Adipose tissue (tissue), 3 donors: Measurements from ENCODE around the gene EIPR1. TPM values are rescaled to one million over a fixed set of nuclear protein-coding genes. Genes with fewer than 3 reads are reported as not detected.

Experiments
- H3K27ac ChIP-seq: one replicate; pipeline ENCODE4 v1.5.1; 2013; ENCODE audit warnings: low read depth, low read length
- WGBS, 3 donors: extraction: QIAGEN DNeasy Blood & Tissue Kit; methylation state at CpG; one replicate each; pipeline ENCODE4 v1.1.7; 2013; 5-methylcytosine and 5-hydroxymethylcytosine counted together
- polyA plus RNA-seq, 3 donors: library from polyadenylated mRNA; stranded (reverse); fragments of 200-250 nt; gene quantifications; one replicate each; pipeline ENCODE4 v1.2.3, GENCODE V29; 2013
- donor health status: healthy with polysubstance abuse.
- donor health status: Bipolar disorder and iron deficiency.
- donor health status: healthy.

Gene EIPR1
- polyA plus RNA-seq, 3 donors, result 10.1 to 13.2 (median 10.3) TPM

DNA sequence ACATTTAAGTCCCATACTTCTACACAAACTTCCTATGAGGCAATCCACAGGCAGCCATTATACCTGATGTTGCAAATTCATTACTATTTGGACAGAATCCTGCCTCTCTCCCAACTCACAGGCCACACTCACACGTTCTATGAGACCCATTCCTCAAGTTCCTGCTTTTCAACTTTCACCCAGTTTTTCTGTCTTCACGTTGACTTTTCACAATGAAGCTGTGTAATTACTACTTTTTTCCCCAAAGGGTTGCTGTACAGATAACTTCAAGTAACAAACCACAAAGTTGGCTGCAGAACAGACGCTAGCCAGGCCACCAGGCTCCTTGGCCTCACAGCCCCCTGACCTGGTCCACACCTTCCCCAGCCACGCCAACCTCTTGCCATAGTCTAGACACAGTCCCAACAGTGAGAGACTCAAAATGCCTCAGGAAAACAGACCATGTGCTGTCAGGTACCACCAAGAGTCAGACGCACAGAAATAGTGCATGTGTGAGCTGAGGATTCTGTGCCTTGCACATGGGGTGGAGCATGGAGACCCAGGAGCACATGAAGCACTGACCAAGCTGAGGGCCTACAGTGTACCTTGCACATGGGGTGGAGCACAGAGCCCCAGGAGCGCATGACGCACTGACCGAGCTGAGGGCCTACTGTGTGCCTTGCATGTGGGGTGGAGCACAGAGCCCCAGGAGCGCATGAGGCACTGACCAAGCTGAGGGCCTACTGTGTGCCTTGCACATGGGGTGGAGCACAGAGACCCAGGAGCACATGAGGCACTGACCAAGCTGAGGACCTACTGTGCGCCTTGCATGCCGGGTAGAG, 61.0 kb downstream of the EIPR1 start:
- 90 to 96% (median 91%) methylated on average over 11 of the region's 11 CpGs for WGBS, 3 donors
- H3K27ac ChIP-seq, result no peak overlapping the region

- 84 to 94% (median 94%) methylated on average over 8 to 9 of the region's 9 CpGs for WGBS, 3 donors
- no peak overlapping the region for H3K27ac ChIP-seq
Observed at GRCh38 chr2:3314626-3315025, 63.0 kb downstream of the EIPR1 start.

DNA sequence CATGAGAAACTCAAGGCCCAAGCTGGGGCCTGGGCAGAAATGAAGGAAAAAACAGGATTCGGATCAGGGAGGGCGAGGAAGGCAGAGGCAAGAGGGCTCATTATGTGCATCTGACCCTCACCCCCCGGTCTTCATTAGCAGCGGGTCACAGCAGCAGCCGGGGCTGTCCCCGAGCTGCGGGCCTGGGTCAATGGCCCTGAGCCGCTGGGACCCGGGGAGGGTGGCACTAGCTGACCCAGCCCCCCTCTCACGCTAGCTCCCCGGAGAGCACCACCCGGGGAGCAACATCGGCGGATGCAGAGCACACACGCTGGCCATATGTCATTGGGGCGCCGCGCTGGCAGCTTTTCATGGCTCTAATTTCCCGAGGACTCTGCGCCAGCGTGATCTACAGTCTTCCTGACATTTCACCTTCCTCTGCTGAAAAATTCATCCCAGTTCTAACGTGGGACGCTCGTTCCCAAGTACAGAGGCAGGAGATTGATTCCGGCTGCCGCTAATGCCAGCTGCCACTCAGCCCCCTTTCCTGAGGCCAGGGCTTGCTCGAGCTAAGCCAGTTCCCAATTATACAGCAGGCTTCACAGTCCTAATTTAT, 63.7 kb downstream of the EIPR1 start:
- H3K27ac ChIP-seq, result no peak overlapping the region
- 54 to 67% (median 60%) methylated on average over 27 of the region's 27 CpGs for WGBS, 3 donors

DNA sequence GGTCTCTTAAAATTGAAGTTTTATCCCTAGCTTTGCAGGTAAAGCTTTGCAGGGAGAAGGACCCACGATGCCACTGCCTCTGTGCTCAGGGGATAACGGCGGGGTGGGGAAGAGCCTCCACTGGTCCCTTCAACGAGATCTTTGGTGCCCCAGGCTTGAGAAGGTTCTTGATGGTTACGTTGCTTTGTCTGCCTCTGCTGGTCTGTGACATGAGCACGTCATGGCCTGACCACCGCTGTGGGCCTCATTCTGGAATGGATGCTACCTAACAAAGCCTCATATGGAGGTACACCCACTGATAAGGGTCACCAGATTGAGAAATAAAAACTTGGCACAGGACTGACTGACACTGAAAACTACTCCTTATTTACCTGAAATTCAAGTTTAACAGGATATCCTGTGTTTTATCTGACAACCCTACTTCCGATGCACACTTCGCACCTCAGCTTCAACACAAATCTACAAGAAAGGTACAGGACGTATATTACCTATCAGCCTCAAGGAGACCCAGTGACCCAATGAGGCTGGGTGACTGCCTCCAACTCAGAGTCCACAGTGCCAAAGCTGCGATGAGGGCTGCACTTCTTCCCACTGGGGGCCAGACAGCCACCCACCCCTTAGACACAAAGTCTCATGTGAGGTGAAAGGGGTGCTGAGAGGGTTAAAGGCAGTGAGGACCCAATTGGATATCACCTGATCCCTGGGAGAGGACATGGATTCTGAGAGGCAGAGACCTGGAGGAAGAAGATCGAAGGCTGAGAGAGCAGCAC, 64.9 kb downstream of the EIPR1 start:
- WGBS, 3 donors, result 93 to 95% (median 93%) methylated on average over 12 of the region's 12 CpGs
- H3K27ac ChIP-seq, result no peak overlapping the region

DNA sequence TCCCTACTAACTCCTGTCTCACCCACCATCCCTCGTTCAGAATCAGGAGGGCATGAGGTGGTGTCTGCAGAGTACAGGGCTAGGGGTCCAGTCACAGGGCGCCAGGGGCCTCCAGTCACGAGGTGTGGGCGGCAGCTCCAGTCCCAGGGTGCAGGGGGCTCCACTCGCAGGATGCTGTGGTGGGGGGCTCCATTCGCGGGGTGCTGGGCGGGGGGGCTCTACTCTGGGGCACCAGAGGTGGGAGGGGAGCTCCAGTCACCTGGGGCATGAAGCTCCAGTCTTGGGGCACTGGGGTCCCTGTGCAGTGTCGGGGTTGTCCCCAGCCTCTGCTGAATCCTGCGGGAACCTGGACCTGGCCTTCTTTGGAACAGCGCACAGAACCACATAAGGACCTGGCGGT, 66.0 kb downstream of the EIPR1 start:
- WGBS, 3 donors, result 93 to 96% (median 93%) methylated on average over 11 to 12 of the region's 12 CpGs

GRCh38 chr2:3309496-3310355, 67.9 kb downstream of the EIPR1 start:
- 62 to 92% (median 91%) methylated on average over 23 of the region's 23 CpGs for WGBS, 3 donors
- H3K27ac ChIP-seq, result no peak overlapping the region

More for the DNA sequence above, 66.0 kb downstream of the EIPR1 start:
- no peak overlapping the region for H3K27ac ChIP-seq

GRCh38 chr2:3307901-3308300, 69.7 kb downstream of the EIPR1 start:
- WGBS, 3 donors, result 88 to 94% (median 93%) methylated on average over 9 of the region's 9 CpGs
- no peak overlapping the region for H3K27ac ChIP-seq

DNA sequence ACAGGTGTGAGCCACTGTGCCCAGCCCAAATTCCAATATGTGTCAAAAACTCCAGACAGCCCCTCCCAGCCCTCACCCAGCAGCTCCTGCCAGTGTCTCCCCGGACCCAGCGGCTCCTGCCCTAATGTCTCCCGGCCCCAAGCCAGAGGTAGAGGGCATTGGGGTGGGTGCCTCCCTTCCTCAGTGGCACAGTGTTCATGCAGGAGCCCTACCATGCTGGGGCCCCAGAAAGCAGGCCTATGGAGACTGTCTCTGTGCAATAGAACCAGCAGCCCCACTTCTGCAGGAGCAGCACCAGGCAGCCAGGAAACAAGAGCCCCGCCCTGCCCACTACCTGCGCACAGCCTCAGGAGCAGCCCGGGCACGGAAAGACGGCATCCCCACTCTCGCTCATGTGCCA, 70.4 kb downstream of the EIPR1 start:
- WGBS, 3 donors, result 96 to 98% (median 98%) methylated on average over 9 of the region's 9 CpGs

DNA sequence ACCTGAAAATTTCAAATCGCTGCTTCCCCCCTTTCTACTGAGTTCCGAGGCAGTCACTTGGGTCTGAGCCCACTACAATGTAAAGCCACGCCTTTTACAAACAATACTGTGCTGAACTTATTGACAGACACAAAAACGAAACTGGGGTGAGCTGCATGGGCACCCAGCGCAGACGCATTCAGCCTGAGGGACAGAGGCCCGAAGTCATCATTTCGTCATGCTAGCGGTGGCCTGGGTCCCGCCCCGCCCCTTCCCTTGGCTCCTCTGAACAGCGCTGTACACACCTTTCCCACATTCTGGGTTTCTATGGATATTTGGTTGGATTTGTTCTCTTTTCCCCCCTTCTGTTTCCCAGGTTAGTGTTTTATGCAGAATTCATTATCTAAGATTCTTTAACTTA, 71.7 kb downstream of the EIPR1 start:
- 82 to 91% (median 85%) methylated on average over 12 of the region's 12 CpGs for WGBS, 3 donors
- no peak overlapping the region for H3K27ac ChIP-seq

More for the DNA sequence above, 70.4 kb downstream of the EIPR1 start:
- no peak overlapping the region for H3K27ac ChIP-seq

DNA sequence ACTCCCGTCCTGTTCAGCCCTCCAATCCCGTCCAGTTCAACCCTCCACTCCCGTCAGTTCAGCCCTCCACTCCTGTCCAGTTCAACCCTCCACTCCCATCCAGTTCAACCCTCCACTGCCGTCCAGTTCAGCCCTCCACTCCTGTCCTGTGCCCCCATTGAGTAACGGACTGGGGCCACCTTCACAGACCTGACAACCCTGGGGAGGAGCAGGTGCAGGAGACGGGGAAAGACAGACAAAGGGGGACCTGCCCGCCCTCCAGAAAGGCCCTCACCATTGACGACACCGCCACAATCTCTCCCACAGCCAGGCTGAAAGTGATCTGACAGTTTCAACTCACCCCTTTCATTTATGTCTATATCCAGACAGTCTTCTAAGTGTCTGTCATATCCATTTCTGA, 72.2 kb downstream of the EIPR1 start:
- WGBS, 3 donors, result 90 to 92% (median 91%) methylated on average over 9 of the region's 9 CpGs
- no peak overlapping the region for H3K27ac ChIP-seq

GRCh38 chr2:3303583-3304406, 73.8 kb downstream of the EIPR1 start:
- no peak overlapping the region for H3K27ac ChIP-seq
- 35 to 38% (median 38%) methylated on average over 34 of the region's 34 CpGs for WGBS, 3 donors

DNA sequence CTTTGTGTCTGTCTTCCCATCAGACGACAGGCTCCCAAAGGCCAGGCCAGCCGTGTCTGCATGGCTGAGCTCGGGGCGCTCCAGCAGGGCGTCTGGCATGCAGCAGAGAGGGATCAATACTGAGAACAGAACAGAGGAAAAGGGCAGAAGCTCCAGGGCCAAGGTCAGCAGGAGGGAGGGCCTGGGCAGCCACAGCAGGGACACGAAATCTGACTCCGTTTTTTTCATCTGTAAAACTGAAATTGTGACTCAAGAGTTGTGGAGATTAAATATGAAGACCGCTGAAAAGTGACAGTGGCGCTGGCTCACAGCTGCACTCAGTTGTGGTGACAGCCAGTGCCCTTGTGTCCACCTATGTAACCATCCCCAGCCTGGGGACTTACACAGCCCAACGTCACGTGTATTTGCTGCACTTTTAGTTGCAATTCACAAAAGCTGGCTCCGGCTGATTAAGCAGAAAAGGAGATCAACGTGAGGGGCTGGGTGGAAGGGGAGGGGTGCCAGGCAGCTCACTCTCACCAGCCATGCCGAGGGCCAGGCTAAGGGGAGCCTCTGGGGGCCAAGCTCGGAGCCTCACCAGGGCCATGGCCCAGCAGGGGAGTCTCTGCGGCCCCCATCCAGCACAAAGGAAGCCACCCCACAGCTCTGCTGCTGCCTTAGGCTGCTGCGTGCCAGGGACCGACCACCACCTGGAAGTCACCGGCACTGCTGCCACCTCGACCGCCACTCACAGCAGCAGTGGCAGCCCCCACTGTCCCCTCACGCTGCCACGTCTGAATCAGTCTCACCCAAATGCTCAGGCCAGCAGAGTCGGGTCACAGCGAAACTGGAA, 74.7 kb downstream of the EIPR1 start:
- H3K27ac ChIP-seq, result no peak overlapping the region
- WGBS, 3 donors, result 68 to 73% (median 70%) methylated on average over 25 of the region's 25 CpGs

- H3K27ac ChIP-seq, result no peak overlapping the region
- WGBS, 3 donors, result 96 to 97% (median 97%) methylated on average over 10 of the region's 10 CpGs
Observed at GRCh38 chr2:3302421-3302750, 75.2 kb downstream of the EIPR1 start.

DNA sequence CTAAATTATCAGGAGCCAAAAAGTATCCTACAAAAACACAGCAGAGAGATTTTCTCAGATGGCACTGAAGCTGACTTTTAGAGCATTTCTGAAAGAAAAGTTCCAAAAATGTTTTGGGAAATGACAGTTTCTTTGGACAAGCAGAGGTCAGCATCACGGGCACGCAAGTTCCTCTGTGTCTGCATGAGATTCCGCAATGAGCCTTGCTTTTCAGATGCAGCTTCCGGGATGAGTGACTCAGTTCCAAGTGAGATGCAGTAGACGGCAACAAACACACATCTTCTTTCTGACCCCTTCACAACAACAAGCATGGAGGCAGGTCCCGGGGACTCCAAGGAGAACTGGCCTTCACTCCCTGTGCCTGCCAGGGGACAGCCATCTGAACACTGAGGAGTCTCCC, 76.6 kb downstream of the EIPR1 start:
- WGBS, 3 donors, result 91 to 95% (median 91%) methylated on average over 6 of the region's 6 CpGs
- no peak overlapping the region for H3K27ac ChIP-seq

GRCh38 chr2:3300224-3300995, 77.2 kb downstream of the EIPR1 start:
- WGBS, 3 donors, result 93 to 95% (median 94%) methylated on average over 14 of the region's 14 CpGs
- no peak overlapping the region for H3K27ac ChIP-seq

DNA sequence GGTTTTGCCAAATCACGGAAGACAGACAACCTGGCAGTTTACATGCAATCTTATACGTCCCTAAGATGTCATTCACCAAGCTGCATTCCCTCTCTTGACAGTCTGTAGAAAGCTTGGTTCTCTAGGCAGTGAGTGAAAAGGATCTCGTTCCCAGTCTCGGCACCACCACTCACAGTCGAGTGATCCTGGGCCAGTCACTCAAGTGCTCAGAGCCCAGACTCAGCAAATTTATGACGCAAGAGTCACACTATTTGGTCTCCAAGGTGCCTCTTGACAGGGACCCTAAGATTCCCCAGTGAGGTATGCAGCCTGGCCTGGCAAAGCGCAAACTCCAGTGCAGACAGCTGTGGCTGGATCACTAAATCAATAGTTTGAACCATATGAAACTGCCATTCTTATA, 77.9 kb downstream of the EIPR1 start:
- 95 to 97% (median 96%) methylated on average over 7 of the region's 7 CpGs for WGBS, 3 donors

More for the DNA sequence above, 77.9 kb downstream of the EIPR1 start:
- no peak overlapping the region for H3K27ac ChIP-seq
